KG1 (cell line): Measurements from ENCODE around the gene KLHL28.

Source experiments
- DNase-seq: peaks from one replicate; lab custom pipeline; 2025; lab: John Stamatoyannopoulos, UW

The KLHL28 gene, protein sequence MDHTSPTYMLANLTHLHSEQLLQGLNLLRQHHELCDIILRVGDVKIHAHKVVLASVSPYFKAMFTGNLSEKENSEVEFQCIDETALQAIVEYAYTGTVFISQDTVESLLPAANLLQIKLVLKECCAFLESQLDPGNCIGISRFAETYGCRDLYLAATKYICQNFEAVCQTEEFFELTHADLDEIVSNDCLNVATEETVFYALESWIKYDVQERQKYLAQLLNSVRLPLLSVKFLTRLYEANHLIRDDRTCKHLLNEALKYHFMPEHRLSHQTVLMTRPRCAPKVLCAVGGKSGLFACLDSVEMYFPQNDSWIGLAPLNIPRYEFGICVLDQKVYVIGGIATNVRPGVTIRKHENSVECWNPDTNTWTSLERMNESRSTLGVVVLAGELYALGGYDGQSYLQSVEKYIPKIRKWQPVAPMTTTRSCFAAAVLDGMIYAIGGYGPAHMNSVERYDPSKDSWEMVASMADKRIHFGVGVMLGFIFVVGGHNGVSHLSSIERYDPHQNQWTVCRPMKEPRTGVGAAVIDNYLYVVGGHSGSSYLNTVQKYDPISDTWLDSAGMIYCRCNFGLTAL

DNA sequence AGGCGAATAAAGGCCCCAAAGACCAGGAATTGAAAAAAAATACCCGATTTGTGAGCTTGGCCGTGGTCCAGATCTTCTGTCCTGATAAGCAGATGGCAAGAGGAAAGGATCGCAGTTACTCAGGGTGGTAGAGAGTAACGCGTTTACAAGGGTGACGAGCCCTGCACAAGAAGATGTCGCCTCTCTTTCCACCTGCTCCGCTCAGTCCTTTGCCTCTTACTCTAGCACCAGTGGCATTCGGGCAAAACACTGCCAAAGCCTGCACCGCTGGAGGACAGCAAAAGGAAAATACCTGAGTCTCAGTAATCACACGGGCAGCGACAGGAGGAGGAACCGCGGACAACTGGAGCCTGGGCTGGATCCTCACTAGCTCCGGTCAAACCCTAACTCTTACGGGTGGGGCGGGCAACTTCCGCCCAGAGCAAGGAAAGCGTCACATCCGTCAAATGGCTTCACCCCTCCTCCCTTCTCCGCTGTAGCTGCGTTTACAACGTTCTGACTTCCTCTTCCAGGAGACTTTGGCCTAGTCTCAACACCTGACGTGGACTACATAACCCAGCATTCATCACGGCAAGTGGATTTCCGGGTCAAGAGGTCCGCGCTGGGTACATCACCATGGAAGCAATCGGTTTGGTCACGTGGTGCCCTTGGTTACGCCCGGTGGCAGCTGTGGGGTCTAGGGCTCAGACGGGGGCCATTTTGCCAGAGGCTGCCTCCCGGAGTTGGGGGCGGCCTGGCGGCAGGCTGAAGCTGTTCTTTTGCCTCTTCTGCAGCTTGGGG lies at the start of gene KLHL28, which contains the start of gene TOGARAM1:
Gene KLHL28 (minus strand): TSS at position 394 of the 780 bp plus-strand sequence. CDS start 16,019 bp downstream, outside the sequence.
Gene TOGARAM1 (plus strand): TSS at position 637 of the 780 bp plus-strand sequence. CDS start 232 bp downstream, outside the sequence.
- DNase-seq = peak; percentile 95

DNA sequence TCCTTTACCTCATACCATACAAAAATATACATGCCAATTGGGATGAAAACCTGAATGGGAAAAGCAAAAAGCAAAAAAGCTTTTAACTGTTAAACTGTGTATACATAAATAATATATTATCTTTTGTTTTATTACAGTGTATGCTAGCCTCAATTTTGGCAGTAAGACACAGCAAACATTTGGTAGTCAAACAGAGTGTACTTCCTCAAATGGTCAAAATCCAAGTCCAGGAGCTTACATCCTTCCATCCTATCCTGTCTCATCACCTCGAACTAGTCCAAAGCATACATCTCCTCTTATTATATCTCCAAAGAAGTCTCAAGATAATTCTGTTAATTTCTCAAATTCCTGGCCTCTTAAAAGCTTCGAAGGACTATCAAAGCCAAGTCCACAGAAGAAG lies 42.2 kb upstream of the KLHL28 start:
- DNase-seq = no peak

DNA sequence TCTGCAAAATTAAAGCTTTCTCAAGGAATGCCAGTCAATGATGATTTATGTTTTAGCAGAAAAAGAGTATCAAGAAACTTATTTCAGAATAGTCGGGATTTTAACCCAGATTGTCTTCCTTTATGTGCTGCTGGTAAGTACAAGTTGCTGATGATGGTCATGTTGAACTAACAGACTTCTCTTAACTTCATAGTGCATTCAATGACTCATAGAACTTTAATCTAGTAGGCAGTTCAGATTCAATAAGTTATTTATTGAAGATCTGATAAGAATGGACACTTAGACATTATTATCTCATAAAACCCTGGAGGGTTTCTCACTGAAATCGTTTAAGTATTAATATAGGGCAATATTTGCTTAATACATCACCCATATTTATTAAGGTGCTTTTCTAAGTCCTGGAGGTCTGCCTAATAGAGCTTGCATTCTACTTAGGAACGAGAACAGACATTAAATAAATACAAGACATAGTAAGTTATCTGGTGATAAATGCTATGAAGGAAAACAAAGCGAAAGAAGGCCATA lies 34.1 kb upstream of the KLHL28 start:
- DNase-seq = no peak

DNA sequence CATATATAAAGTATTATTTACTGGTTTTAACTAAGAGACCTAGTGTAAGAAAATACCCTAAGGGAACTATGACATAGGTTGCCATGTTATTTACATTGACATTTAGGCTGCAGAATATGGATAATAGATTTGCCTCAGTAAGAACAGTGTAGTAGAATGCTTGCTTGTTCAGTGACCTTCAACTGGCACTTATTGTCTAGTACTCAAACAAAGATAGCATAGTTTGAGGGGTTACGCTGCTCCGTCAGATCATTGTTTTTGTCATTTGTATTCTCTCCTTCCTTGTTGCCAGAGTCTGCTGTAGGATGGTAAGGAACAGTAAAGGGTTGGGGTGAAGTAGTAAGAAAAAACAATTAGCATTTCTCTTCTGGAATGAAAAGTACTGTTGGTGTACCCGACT lies 33.4 kb upstream of the KLHL28 start:
- DNase-seq = no peak

DNA sequence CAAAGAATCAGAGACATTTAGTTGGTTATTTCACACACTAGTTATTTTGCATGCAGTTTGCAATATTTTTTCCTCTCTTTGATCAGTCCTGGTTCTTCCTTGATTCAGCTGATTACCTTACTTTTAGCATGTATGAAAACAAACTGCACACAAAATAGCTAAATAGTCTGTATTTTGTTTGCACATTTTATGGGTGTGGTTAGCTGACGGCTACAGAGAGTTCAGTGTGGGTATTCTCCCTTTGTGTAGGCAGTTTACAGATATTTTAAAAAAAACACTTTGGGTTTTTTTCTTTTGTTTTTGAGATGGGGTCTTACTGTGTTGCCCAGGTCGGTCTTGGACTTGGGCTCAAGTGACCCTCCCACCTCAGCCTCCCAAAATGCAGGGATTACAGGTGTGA lies 28.8 kb upstream of the KLHL28 start:
- DNase-seq = no peak

DNA sequence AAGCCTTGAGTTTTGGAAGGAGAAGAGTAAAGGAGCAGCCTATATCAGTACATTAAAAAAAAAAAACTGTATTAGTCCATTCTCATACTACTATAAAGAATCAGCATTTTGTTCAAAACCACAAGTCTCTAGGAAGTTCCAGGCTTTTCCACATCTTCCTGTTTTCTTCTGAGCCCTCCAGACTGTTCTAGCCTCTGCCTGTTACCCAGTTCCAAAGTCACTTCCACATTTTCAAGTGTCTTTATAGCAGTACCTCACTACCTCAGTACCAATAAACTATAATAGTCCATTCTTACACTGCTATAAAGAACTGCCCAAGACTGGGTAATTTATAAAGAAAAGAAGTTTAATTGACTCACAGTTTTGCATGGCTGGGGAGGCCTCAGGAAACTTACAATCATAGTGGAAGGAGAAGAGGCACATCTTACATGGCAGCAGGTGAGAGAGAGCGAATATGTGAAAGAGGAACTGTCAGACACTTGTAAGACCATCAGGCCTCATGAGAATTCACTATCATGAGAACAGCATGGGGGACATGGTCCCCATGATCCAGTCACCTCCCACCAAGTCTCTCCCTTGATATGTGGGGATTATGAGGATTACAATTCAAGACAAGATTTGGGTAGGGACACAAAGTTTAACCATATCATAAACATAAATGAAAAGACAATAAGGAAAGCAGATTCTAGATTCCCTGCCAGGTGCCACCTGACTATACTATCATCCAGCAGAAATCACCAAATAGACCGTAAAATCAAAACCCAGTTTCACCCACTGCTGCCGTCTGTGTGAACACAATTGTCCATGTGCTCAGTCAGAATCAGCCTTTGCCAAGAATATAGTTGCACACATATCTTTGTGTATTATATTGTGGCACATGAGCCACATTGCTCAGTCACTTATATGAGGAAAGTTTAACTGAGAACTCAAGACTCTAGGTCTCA lies 28.0 kb upstream of the KLHL28 start:
- DNase-seq = no peak

DNA sequence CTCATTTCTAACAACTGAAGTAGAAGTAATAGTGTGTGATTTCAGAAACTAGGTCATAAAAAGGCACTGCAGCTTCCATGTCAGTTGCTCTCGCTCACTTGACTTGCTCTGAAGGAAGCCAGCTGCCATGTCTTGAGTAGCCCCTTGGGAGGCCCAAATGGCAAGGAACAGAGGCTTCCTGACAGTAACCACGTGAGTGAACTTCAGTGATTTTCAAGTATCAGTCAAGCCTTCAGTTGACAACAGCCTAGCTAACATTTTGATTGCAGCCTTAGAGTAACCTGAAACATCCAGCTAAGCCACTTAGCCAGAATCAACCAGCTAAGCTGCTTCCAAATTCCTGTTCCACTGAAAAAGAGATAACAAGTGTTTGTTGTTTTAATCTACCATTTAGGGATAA lies 26.9 kb upstream of the KLHL28 start:
- DNase-seq = no peak

DNA sequence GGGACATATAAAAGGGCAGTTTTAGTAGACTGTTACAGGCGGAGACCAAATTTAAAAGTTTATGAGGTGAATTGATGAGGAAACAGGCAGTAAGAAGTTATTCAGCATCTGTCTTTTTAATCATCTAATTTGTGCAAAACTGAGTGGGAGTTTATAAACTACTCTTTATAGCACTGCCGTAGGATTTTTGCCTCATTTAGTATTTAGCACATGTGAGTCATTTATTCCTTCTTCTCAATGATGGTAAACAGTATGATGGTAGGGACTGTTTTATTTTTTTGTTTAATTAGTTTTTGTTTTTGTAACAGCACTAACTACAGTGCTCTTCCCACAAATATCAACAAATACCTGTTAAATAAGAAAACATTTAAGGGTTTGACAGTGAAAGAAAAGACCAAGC lies 20.8 kb upstream of the KLHL28 start:
- DNase-seq = no peak

DNA sequence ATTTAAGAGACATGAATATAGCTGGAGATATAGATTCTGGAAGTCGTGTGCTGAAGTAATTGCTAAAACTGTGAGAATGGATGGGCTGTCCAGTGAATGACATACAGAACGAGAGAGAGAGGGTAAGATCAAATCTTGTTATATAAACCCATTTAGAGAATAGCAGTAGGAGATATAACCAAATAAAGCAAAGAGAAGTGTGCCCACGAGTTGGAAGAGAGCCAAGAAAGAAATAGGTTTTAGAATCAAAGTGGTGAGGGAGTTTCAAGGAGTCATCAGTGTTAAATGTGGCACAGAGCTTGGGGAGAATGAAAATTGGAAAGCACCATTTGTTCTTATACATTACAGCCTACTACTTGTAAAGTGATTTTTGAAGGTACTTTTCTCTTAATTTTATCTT lies 19.5 kb upstream of the KLHL28 start:
- no peak for DNase-seq

DNA sequence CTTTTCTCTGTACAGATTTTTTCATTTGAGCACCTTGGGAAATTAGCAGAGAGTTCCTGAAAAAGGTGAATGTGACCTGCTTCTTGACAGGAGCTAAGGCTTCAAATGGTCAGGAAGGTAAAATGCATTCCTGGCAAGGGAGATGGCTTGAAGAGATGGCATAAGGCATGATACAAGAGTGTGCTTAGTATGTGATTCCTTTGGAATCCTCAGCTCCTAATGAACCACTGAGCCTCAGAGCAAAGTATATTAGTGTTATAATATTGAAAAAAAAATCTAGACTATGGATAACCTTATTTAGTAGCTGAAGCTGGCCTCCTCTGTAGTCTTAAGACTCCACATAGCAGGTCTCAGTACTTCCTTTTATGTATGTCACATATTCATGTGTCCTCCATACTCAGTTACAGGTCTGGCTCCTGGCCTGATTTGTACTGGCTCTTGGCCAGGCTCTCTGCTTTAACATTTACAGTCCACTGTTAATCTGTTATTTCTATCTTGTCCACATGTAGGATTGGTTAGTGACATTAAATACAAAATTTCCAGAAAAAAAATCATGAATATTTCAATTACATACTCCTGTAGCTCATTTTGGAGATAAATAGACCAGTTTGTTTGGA lies 18.1 kb upstream of the KLHL28 start:
- no peak for DNase-seq

DNA sequence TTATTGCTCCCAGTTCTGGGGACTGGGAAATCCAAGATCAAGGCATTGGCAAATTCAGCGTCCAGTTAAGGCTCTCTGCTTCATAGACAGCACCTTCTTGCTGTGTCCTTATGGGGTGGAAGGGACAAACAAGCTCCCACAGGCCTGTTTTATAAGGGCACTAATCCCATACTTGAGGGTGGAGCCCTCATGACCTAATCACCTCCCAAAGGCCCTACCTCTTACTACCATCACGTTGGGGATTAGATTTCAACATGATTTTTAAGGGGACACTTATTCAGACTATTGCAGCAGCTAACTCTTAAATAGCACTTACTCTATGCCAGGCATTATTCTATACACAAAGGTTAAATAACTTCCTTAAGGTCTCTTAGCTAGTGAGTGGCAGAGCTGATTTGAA lies 17.5 kb upstream of the KLHL28 start:
- DNase-seq = no peak

DNA sequence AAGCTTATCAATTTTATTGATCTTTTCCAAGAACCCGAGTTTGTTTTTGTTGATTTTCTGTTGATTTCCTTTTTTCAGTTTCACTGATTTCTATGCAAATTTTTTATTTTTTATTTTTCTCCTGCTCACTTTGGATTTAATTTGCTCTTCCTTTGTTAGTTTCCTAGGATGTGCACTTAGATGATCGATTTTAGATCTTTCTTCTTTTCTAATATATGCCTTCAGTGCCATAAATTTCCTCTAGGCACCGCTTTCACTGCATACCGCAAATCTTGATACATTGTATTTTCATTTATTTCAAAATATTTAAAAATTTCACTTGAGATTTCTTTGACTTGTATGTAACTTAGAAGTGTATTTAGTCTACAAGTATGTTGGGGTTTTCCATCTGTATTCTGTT lies 9.7 kb upstream of the KLHL28 start:
- DNase-seq = no peak

DNA sequence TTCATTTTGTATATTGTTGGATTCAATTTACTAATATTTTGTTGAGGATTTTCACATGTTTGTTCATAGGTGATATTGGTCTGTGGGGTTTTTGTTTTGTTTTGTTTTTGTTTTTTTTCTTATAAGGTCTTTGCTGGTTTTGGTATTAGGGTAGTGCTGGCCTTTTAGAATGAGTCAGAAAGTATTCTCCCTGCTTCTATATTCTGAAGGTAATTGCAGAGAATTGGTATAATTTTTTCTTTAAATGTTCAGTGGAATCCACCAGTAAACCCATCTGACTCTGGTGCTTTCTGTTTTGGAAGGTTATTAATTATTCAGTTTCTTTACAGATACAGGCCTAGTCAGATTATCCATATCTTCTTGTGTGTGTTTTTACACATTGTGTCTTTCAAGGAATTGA lies 9.2 kb upstream of the KLHL28 start:
- DNase-seq = no peak

DNA sequence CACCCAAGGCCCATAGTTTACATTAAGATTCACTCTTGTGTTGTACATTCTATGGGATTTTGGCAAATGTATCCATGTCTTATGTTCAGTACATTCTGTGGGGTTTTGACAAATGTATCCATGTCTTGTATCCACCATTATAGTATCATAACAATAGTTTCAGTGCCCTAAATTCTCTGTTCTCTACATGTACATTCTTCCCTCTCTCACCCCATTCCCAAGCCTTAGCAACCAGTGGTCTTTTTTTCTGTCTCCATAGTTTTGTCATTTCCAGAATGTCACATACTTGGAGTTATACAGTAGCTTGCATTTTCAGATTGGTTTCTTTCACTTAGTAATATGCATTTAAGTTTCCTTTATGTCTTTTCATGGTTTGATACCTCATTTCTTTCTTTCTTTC lies 7.0 kb upstream of the KLHL28 start:
- DNase-seq = no peak

DNA sequence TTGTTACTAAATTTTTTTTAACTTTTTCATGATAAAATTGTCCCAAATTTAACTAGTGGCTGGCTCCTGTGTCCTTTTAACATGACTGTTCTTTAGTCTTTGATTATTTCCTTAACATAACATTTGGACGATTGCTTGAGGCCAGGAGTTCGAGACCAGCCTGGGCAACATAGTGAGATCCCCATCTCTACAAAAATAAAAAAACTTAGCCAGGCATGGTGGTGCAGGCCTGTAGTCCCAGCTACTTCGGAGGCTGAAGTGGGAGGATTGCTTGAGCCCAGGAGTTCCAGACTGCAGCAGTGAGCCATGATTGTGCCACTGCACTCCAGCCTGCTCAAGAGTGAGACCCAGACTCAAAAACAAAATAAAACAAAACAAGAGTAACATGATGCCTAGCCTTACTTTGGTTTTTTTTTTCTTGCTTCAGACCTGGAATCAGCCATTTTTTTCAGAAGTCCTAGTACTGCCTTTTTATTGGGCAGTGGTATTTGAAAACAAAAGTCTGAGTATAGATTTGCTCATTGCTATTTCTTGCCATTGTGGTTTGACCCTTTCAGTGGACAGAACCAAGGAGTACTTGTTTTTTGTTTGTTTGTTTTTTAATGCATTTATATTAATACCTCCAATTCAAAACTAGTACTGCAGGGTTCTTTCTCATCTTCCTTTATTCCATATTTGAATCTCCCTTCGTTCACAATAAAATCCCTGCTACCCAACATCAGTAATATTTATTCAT lies 5.0 kb upstream of the KLHL28 start:
- no peak for DNase-seq

DNA sequence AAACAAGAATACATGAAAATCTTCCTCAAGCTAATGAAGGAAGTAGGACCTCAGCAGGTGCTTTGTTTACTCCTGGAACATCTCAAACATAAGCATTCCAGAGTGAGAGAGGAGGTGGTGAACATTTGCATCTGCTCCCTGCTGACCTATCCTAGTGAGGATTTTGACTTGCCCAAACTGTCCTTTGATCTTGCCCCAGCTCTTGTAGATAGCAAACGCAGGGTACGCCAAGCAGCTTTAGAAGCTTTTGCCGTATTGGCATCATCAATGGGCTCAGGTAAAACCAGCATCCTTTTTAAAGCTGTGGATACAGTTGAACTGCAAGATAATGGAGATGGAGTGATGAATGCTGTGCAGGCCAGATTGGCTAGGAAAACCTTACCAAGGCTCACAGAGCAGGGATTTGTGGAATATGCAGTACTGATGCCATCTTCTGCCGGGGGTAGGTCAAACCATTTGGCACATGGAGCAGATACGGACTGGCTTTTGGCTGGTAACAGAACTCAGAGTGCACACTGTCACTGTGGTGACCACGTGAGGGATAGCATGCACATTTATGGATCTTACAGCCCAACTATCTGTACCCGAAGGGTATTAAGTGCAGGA lies 2.1 kb upstream of the KLHL28 start:
- no peak for DNase-seq

DNA sequence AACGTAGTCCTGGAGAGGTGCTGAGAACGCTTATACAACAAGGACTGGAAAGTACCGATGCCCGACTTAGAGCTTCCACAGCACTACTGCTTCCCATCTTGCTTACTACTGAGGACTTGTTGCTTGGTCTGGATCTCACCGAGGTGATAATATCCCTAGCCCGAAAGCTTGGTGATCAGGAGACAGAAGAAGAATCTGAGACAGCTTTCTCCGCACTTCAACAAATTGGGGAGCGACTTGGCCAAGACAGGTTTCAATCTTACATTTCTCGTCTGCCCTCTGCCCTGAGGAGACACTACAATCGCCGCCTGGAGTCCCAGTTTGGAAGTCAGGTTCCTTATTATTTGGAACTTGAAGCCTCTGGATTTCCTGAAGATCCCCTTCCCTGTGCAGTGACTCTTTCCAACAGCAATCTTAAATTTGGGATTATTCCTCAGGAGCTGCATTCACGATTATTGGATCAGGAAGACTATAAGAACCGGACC lies 1.3 kb upstream of the KLHL28 start:
- no peak for DNase-seq

DNA sequence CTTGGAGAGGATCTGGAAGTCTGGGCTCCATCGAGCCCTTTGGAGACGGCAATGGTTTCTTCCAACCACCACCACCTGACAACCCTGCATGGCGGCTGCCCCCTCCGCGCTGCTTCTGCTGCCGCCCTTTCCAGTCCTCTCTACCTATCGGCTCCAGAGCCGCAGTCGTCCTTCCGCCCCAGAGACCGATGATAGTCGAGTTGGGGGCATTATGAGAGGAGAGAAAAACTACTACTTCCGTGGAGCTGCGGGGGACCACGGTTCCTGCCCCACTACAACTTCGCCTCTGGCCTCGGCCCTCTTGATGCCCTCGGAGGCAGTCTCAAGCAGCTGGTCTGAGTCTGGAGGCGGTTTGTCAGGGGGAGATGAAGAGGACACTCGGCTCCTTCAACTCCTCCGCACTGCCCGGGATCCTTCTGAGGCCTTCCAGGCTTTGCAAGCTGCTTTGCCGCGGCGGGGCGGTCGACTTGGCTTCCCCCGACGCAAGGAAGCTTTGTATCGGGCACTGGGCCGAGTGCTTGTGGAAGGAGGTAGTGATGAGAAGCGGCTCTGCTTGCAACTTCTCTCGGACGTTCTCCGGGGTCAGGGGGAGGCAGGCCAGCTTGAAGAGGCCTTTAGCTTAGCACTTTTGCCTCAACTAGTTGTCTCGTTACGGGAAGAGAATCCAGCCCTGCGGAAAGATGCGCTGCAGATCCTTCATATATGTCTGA lies 742 bp upstream of the KLHL28 start:
- DNase-seq = no peak

DNA sequence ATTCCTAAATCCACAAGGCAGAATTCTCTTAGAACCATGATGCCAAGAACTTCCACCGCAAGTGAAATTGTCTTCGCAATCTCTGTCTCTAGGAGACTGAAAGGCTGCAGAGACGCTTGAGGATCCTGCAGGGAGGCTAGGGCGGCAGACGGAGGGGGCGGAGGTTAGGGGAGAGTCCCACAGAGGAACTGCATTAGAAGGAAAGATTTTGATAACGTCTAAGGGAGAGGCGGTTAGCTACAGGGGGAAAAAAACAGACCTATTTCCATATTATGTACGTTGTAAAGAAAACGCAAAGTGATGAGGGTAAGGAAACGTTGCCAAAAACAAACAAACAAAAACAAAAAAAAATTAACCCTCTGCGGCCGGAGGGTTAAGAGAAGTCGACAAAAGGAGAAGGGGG lies 595 bp downstream of the KLHL28 start:
- no peak for DNase-seq
